Measurements from ENCODE around the gene HAO1.

HAO1 gene

GRCh38 chr20:7916648-7917047 is 23.6 kb downstream of the HAO1 start:
- POLR2A ChIA-PET = no interaction called here
- CTCF ChIA-PET = no interaction called here
- TF ChIP-seq CTCF (IDR thresholded peaks at IDR 0.05; ENCODE audit: control extremely low read depth, extremely low read depth, low read depth, missing control alignments) = no peak
- no peak for DNase-seq (ENCODE audit: extremely low spot score)

- DNase-seq (ENCODE audit: extremely low spot score) = no peak
- CTCF ChIA-PET = interaction anchor here (0.8 kb wide), 1 partner anchor 12 kb away, joined by 3 read pairs; no protein-coding TSS in a partner anchor
- no peak for TF ChIP-seq CTCF (IDR thresholded peaks at IDR 0.05; ENCODE audit: control extremely low read depth, extremely low read depth, low read depth, missing control alignments)
- POLR2A ChIA-PET = no interaction called here
Observed at GRCh38 chr20:7912551-7912950, 27.7 kb downstream of the HAO1 start.

GRCh38 chr20:7911586-7912330 is 28.5 kb downstream of the HAO1 start:
- ChIA-PET CTCF (interaction anchor here (0.8 kb wide), 1 partner anchor 11 kb away, joined by 3 read pairs; no protein-coding TSS in a partner anchor), POLR2A (no interaction called here)
- no peak for DNase-seq (ENCODE audit: extremely low spot score)
- no peak for TF ChIP-seq CTCF (IDR thresholded peaks at IDR 0.05; ENCODE audit: control extremely low read depth, extremely low read depth, low read depth, missing control alignments)

GRCh38 chr20:7908905-7909304 is 31.4 kb downstream of the HAO1 start:
- DNase-seq (ENCODE audit: extremely low spot score) = no peak
- TF ChIP-seq CTCF (IDR thresholded peaks at IDR 0.05; ENCODE audit: control extremely low read depth, extremely low read depth, low read depth, missing control alignments) = no peak
- ChIA-PET POLR2A (no interaction called here), CTCF (interaction anchor here (0.7 to 1.6 kb wide), 2 partner anchors 25 to 28 kb away, joined by 3 to 4 read pairs; no protein-coding TSS in a partner anchor)

GRCh38 chr20:7903429-7903828 is 36.8 kb downstream of the HAO1 start:
- POLR2A ChIA-PET = no interaction called here
- no peak for DNase-seq (ENCODE audit: extremely low spot score)
- CTCF ChIA-PET = no interaction called here
- TF ChIP-seq CTCF (IDR thresholded peaks at IDR 0.05; ENCODE audit: control extremely low read depth, extremely low read depth, low read depth, missing control alignments) = no peak

GRCh38 chr20:7902879-7903278 is 37.4 kb downstream of the HAO1 start:
- ChIA-PET POLR2A (no interaction called here), CTCF (interaction anchor here (1.7 kb wide), 1 partner anchor 20 kb away, joined by 4 read pairs; no protein-coding TSS in a partner anchor)
- no peak for DNase-seq (ENCODE audit: extremely low spot score)
- no peak for TF ChIP-seq CTCF (IDR thresholded peaks at IDR 0.05; ENCODE audit: control extremely low read depth, extremely low read depth, low read depth, missing control alignments)
